Activated T-cell treated with anti-CD3 and anti-CD28 coated beads, Interleukin-2, amount 50 U/mL, for 1 hour (primary cell): ENCODE data around the gene TNRC18.
"Not testable (repeated sequence)": the region's sequence is repeated elsewhere in the genome, so short reads cannot be mapped to it uniquely, and the experiment has no call there.

Experiments
- DNase-seq: peaks from one replicate; pipeline ENCODE4 v3.0.0-alpha.2; 2020

TNRC18 gene

DNA sequence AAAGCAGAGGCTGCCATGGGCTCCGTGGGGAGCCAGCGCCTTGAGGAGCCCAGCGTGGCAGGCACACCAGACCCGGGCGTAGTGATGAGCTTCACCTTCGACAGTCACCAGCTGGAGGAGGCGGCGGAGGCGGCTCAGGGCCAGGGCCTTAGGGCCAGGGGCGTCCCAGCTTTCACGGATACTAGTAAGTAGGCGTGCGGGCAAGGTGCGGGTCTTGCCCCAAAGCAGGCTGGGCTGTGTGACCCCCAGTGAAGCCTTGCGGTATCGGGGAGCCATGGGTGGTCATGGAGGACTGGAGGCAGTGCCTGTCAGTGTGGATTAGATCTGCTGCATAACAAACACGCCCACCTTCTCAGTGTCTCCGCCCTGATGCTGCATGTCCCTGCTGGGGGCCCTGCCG is 135.8 kb downstream of the TNRC18 start:
- DNase-seq, result no peak

GRCh38 chr7:5287373-5287772 is 136.3 kb downstream of the TNRC18 start:
- not testable (repeated sequence) for DNase-seq

DNA sequence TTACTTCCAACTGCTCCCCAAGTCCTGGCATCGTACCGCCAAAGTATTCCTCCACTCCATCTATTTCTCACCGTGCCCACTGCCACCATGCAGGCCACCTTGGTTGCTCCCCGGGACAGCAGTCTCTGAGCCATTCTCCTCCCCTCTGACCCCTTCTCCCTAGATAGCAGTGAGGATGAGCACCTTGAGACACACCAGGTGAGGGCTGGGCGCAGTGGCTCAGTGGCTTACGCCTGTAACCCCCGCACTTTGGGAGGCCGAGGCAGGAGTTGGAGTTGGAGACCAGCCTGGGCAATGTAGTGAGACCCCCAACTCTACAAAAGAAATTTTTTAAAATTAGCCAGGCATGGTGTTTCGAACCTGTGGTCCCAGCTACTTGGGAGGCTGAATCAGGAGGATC is 136.7 kb downstream of the TNRC18 start:
- no peak for DNase-seq

GRCh38 chr7:5284304-5285281 is 139.0 kb downstream of the TNRC18 start:
- no peak for DNase-seq

- no peak for DNase-seq
Observed at GRCh38 chr7:5283421-5284303, 140.0 kb downstream of the TNRC18 start.

GRCh38 chr7:5282543-5283316 is 140.9 kb downstream of the TNRC18 start, which contains the start of gene SLC29A4:
TSS of gene SLC29A4 (plus strand) at chr7:5282943. CDS start at chr7:5287817, 4,874 bp downstream.
- DNase-seq, result peak; percentile 34

GRCh38 chr7:5281598-5282500 is 141.8 kb downstream of the TNRC18 start:
- not testable (repeated sequence) for DNase-seq

GRCh38 chr7:5279734-5280133 is 143.9 kb downstream of the TNRC18 start:
- DNase-seq, result no peak

DNA sequence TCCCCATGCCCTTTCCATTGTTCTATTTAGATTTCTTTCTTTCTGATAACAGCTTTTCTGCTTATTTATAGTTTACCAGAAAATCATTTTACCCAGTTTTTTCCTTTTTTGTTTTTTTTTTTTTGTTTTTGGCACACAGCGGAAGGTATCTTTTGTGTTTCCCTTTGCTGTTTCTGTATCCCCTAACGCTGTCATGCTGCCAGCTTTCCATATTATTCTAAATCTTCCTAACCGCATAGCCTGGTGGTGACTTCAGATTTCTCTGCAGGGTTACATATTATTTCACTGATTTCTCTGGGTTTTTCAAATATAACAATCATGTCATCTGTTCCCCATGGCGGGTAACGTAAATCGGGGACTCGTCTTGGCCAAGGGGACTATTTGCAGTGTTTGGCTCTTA is 144.9 kb downstream of the TNRC18 start:
- DNase-seq, result no peak

- no peak for DNase-seq
Observed at GRCh38 chr7:5276611-5277010, 147.0 kb downstream of the TNRC18 start.

DNA sequence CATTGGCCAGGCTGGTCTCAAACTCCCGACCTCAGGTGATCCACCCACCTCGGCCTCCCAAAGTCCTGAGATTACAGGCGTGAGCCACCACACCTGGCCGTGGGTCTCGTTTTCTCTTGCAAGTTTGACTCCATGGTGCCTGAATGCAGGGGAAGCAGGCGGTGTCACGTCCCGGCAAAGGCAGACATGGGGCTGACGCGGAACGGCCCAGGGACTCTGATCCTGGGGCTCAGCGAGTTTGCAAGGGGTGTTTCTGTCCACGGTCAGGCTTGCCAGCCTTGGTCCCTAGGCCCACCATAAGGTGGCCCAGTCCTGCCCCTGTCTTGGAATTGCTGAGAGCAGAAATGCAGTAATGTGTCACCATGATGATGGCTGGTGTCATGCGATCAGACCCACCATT is 147.5 kb downstream of the TNRC18 start:
- not testable (repeated sequence) for DNase-seq

DNA sequence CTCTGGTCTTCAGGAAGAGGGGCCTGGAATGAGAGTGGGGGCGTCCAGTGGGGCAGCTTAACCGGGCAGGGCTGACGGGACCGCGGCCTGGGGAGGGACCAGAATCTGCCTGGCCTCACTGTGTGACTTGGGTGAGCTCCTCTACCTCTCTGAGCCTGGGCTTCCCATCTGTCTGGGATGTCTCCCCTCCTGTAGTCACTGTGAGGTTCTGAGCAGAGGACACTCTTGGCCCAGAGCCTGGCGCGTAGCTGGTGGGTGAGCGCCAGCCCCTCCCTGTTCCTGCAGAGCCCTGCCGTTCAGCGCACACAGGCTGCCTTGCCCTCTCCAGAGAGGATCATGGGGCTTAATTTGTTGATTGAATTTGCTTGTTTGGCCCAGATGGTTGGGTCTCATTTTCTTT is 148.1 kb downstream of the TNRC18 start:
- not testable (repeated sequence) for DNase-seq

DNA sequence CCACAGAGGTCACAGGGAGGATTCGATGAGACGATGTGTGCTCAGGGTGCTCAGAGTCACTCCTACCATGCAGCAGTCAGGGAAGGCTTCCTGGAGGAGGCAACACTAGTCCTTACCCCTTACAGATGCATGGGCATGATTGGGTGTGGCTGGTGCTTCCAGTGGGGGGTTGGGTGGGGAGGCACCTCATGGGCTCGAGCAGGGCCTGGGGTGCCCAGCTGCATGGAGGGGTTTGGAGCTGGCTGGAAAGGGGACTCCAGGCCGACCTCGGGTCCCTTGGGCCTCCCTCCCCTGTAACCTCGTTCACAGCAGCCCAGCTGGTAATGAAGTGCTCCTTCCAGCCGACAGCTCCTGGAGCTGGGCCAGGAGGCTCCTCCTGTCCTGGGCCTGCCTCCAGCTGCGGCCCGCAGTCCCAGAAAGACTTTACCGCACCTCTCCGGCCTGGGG is 148.6 kb downstream of the TNRC18 start:
- not testable (repeated sequence) for DNase-seq

- DNase-seq, result no peak
Observed at GRCh38 chr7:5274441-5274840, 149.2 kb downstream of the TNRC18 start.

DNA sequence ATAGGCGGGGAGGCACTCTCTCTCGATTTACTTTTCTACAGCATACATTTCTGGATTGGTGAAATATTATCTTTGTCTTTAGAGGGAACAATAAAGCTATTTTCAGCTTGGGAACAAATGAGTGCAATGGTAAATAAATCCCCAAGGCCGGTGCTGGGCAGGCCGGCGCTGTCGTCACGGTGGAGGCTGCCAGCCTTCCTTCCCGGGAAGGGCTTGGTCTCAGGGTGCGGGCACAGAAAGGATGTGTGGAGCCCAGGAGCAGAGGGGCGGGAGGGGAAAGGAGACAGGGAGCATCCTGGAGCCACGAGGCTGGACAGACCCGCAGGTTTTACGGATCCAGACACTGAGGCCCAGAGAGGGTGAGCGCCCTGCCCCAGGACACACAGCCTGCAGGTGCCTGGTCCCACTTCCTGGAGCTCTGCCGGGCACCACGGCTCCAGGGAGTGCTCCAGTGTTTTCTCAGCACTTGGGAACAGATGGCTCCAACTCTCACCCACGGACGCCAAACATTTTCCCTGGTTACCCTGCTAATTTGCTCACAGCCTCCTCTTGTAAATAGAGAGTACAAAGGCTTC is 149.7 kb downstream of the TNRC18 start:
- DNase-seq, result not testable (repeated sequence)

- no peak for DNase-seq
Observed at GRCh38 chr7:5270788-5271187, 152.8 kb downstream of the TNRC18 start.

DNA sequence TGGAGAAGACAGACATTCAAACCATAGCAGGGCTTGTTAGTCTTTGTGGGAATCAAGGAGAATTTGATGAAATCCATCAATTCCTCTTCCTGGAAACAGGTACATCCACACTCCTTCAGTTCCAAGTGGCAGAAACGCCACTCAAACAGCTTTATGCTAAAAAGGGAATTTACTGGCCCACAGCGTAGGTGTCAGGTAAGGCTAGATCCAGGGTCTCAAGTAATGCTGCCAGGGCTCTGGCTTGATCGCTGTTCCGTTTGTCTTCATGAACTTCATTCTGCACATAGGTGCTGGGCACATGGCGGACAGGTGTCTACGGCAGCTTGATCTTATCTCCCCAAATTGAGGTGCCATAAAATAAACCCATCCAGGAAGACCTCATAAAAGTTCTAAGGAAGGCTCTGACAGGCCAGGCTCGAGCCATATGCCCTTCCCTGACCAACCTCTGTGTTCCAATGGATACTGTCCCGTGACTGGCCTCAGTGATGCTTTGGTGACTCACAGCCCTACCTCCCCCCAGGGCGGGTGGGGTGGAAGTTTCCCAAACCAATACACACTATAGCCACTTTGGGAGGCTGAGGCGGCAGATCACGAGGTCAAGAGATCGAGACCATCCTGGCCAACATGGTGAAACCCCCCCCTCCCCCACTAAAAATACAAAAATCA is 153.5 kb downstream of the TNRC18 start:
- DNase-seq, result not testable (repeated sequence)

GRCh38 chr7:5267829-5268228 is 155.8 kb downstream of the TNRC18 start:
- DNase-seq, result not testable (repeated sequence)

DNA sequence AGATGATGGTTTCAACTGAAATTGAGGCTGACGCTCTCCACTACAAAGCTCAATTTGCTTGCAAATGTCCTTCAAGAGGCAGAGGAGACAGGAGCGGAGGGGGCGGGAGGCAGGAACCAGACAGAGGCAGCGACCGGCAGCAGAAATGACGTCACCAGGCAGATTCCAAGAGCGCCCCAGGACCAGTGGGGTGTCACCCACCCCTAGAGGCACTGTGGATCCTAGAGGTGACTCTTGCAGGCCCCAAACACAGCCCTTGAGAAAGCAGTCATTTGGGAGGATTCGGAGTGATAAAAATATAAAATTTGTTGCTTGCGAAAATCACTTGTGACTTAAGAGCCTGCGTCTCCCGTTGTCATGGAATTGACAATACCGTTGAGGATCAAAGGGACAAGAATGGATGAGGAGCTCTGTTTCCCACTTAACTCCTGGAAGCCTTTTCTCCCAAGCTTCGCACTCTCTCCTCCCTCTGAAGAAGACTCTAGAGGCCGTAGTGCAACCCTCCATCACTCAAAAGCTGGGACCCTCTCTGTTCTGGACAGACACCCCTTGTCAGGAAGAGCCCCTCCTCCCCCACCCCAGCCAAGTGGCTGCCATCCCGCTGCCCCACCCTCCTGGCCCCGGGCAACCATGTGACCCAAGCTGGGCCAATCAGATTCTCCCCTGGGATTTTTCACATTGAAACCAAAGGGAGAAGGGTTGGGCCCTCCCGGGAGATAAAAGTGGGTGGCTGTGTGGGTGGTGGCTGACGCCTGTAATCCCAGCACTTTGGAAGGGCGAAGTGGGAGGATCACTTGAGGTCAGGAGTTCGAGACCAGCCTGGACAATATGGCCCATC is 157.2 kb downstream of the TNRC18 start:
- DNase-seq, result no peak
